ENCODE measurements around the gene MEIS1. TPM values are rescaled to one million over a fixed set of nuclear protein-coding genes. Genes with fewer than 3 reads are reported as not detected.
"Not testable (repeated sequence)": the region's sequence is repeated elsewhere in the genome, so short reads cannot be mapped to it uniquely, and the experiment has no call there.

Gene MEIS1
- polyA plus RNA-seq, result 10 to 100 TPM in 1 of 4 donors, 1 to 10 TPM in 3; 1.1 to 15.0 (median 5.6) TPM
- long read RNA-seq, donor 1, result 0 reads
- long read RNA-seq, donor 2, partial matches to known transcripts, result 7 of 9 reads
- long read RNA-seq, donor 2, other reads (novel, unspliced or antisense), result 0 of 9 reads
- long read RNA-seq, donor 3, full-length matches to known transcripts, result 2 of 23 reads
- long read RNA-seq, donor 3, partial matches to known transcripts, result 21 of 23 reads
- long read RNA-seq, donor 3, other reads (novel, unspliced or antisense), result 0 of 23 reads
- long read RNA-seq, donor 4, result 0 reads
- long read RNA-seq, donor 5, full-length matches to known transcripts, result 3 of 13 reads
- long read RNA-seq, donor 5, partial matches to known transcripts, result 10 of 13 reads
- long read RNA-seq, donor 5, other reads (novel, unspliced or antisense), result 0 of 13 reads
- long read RNA-seq, donor 6, full-length matches to known transcripts, result 2 of 13 reads
- long read RNA-seq, donor 6, partial matches to known transcripts, result 11 of 13 reads
- long read RNA-seq, donor 6, other reads (novel, unspliced or antisense), result 0 of 13 reads
- long read RNA-seq, donor 7, result 0 reads
- long read RNA-seq, donor 8, result 0 reads
- long read RNA-seq, donor 9, full-length matches to known transcripts, result 2 of 2 reads
- long read RNA-seq, donor 9, partial matches to known transcripts, result 0 of 2 reads
- long read RNA-seq, donor 9, other reads (novel, unspliced or antisense), result 0 of 2 reads
- long read RNA-seq, donor 10, full-length matches to known transcripts, result 18 of 103 reads
- long read RNA-seq, donor 10, partial matches to known transcripts, result 85 of 103 reads
- long read RNA-seq, donor 10, other reads (novel, unspliced or antisense), result 0 of 103 reads

DNA sequence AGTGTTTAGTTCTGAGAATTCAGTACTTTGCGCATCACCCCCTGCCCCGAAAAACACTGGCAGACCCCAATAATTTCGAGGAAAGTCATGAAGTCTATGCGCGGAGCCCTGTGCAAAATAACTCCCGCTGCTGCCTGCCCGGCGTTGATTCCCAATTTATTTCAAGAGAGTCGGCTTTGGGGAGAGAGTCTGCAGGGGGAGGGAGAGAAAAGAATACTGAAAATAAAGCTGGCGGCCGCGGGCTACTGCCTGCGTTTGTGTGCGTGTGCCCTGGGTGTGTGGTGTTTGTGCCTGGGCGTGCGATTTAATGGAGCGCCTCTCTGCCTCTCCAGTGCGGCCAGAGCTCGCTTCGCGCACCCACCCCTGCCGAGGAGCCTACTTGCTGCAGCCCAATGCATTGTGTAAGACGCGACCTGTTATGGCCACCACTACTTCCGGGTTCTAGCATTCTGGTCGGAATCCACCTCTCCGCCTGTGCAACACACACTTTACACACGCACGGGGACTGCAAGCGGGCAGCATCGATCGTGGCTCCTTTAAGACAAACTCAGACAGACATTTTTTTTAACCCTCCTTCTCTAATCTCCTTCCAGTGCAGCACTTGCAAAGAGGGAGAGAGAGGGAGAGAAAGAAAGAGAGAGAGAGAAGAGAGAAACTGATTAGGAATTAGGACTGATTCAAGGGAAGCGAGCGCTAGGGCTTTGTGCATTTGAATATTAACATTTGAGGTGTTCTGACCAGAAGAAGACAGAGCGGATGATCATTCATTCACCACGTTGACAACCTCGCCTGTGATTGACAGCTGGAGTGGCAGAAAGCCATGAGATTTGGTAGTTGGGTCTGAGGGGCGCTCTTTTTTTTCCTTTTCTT is at the start of gene MEIS1:
MEIS1 (plus strand) TSS at position 447 of the 870 bp plus-strand sequence. CDS start 732 bp downstream, outside the sequence.
- WGBS, 3 donors, result 0 to 1% (median 0%) methylated on average over 38 of the region's 38 CpGs
- H3K36me3 ChIP-seq (ENCODE audit: control insufficient read depth in 3 of 3, insufficient read depth in 2 of 3, low read depth in 1 of 3, low read length in 3 of 3), result peaks cover 0 to 14% (median 0%) of the 10 kb centered on the region in 3 donors
- H3K9me3 ChIP-seq (ENCODE audit: control insufficient read depth in 2 of 2, insufficient read depth in 1 of 2, low read depth in 1 of 2, low read length in 1 of 2), result no peaks in the 10 kb centered on the region
- peaks cover 0 to 25% (median 2%) of the 10 kb centered on the region in 3 donors for H3K4me1 ChIP-seq (ENCODE audit: control insufficient read depth in 3 of 3, insufficient read depth in 2 of 3, low read depth in 1 of 3, low read length in 2 of 3)
- H3K27me3 ChIP-seq (ENCODE audit: control insufficient read depth in 3 of 3, insufficient read depth in 3 of 3, low read length in 3 of 3), result peaks cover 3 to 52% (median 15%) of the 10 kb centered on the region in 3 donors
- peak within 1 kb of the TSS; percentile 35 to 96 (median 93) for H3K27ac ChIP-seq (ENCODE audit: low read depth in 1 of 3, low read length in 2 of 3)
- peak within 1 kb of the TSS; percentile 27 to 86 (median 50) for H3K4me3 ChIP-seq (ENCODE audit: low read depth in 1 of 3, low read length in 3 of 3)
- DNase-seq (peak; percentile 77 to 92), FAIRE-seq (no peak)

DNA sequence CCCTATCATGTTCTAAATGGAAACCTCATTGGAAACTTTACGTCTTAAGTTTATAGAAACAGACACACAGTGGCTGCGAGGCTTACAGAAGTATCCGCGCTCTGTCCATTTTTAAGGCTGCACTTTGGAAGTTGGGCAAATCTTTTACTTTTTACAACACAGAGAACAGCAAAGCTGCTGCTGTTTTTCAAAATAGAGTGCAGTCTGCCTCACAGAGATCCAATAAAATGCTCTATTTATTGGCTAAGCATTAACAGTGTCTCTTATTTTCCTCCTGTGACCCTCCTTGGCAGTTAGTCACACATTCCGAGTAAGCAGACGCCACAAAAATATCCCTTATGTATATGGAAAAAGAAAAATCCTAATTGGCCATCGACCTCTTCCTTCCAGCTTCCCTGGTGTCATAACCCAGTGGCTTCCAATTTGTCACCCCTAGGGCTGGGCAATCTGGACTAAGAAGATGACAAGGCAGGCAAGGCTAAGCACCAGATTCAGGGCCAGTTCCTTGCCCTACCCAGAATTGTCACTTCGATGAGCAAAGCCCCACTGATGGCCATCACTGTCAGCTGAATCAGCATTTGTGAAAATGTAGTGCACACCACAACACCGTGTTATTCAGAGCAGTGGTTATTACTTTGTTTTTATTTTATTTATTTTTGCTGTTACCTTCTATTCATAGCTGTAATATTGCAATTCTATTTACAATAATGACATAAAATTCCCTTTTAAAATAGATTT is 47.7 kb upstream of the MEIS1 start:
- DNase-seq (no peak), FAIRE-seq (no peak)
- H3K27ac ChIP-seq (ENCODE audit: low read depth in 1 of 3, low read length in 2 of 3), result no peak overlapping the region
- 63 to 78% (median 70%) methylated on average over 9 of the region's 9 CpGs for WGBS, 3 donors
- H3K9me3 ChIP-seq (ENCODE audit: control insufficient read depth in 2 of 2, insufficient read depth in 1 of 2, low read depth in 1 of 2, low read length in 1 of 2), result no peaks in the 10 kb centered on the region
- peaks cover 0 to 2% (median 0%) of the 10 kb centered on the region in 3 donors for H3K27me3 ChIP-seq (ENCODE audit: control insufficient read depth in 3 of 3, insufficient read depth in 3 of 3, low read length in 3 of 3)
- no peaks in the 10 kb centered on the region for H3K36me3 ChIP-seq (ENCODE audit: control insufficient read depth in 3 of 3, insufficient read depth in 2 of 3, low read depth in 1 of 3, low read length in 3 of 3)
- no peaks in the 10 kb centered on the region for H3K4me1 ChIP-seq (ENCODE audit: control insufficient read depth in 3 of 3, insufficient read depth in 2 of 3, low read depth in 1 of 3, low read length in 2 of 3)
- H3K4me3 ChIP-seq (ENCODE audit: low read depth in 1 of 3, low read length in 3 of 3), result no peak overlapping the region

- Histone ChIP-seq H3K4me1 (ENCODE audit: control insufficient read depth in 3 of 3, insufficient read depth in 2 of 3, low read depth in 1 of 3, low read length in 2 of 3) (no peaks in the 10 kb centered on the region), H3K27ac (ENCODE audit: low read depth in 1 of 3, low read length in 2 of 3) (no peak overlapping the region), H3K36me3 (ENCODE audit: control insufficient read depth in 3 of 3, insufficient read depth in 2 of 3, low read depth in 1 of 3, low read length in 3 of 3) (no peaks in the 10 kb centered on the region), H3K27me3 (ENCODE audit: control insufficient read depth in 3 of 3, insufficient read depth in 3 of 3, low read length in 3 of 3) (peaks cover 0 to 2% (median 0%) of the 10 kb centered on the region in 3 donors), H3K4me3 (ENCODE audit: low read depth in 1 of 3, low read length in 3 of 3) (no peak overlapping the region), H3K9me3 (ENCODE audit: control insufficient read depth in 2 of 2, insufficient read depth in 1 of 2, low read depth in 1 of 2, low read length in 1 of 2) (no peaks in the 10 kb centered on the region)
- 46 to 57% (median 48%) methylated on average over 3 of the region's 3 CpGs for WGBS, 3 donors
- no peak for DNase-seq
- no peak for FAIRE-seq
Measured at GRCh38 chr2:66389651-66390131, 45.2 kb upstream of the MEIS1 start.

DNA sequence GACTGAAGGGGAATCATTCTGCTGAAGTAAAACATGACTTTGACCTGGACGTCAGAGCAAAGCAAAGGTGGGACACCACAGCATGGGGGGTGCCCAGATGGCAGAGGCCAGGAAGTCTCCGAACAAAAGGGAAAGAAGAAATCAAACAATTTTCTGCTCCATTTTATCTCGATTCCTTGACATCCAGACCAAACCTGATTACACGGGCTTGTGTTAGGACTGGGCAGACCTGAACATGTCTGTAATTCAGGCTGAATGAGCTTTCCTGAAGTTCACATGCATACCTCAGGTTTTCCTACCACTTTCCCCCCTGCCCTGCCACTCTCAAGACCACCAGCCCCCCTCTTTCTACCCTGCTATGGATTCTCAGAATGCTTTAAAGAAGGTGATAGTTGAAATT is 44.8 kb upstream of the MEIS1 start:
- peaks cover 0 to 2% (median 0%) of the 10 kb centered on the region in 3 donors for H3K27me3 ChIP-seq (ENCODE audit: control insufficient read depth in 3 of 3, insufficient read depth in 3 of 3, low read length in 3 of 3)
- WGBS, 3 donors, result 80 to 88% (median 82%) methylated on average over 4 of the region's 4 CpGs
- no peaks in the 10 kb centered on the region for H3K36me3 ChIP-seq (ENCODE audit: control insufficient read depth in 3 of 3, insufficient read depth in 2 of 3, low read depth in 1 of 3, low read length in 3 of 3)
- no peaks in the 10 kb centered on the region for H3K4me1 ChIP-seq (ENCODE audit: control insufficient read depth in 3 of 3, insufficient read depth in 2 of 3, low read depth in 1 of 3, low read length in 2 of 3)
- H3K27ac ChIP-seq (ENCODE audit: low read depth in 1 of 3, low read length in 2 of 3), result no peak overlapping the region
- FAIRE-seq (no peak), DNase-seq (no peak)
- H3K4me3 ChIP-seq (ENCODE audit: low read depth in 1 of 3, low read length in 3 of 3), result no peak overlapping the region
- H3K9me3 ChIP-seq (ENCODE audit: control insufficient read depth in 2 of 2, insufficient read depth in 1 of 2, low read depth in 1 of 2, low read length in 1 of 2), result no peaks in the 10 kb centered on the region

DNA sequence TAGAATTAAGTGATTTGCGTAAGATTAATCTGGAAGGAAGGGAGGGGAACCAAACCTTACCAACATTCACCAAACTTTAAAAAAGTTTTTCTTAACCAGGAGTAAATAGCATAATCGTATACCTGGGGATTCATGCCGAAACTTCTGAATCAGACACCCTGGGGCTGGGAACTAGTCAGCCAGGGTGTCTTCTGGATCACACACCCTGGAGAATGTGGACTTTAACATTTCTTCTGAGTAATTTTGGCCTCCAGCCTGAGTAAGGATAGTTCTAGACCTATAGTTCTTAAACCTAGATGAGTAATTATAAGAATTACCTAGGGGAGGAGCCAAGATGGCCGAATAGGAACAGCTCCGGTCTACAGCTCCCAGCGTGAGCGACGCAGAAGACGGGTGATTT is 44.1 kb upstream of the MEIS1 start:
- no peaks in the 10 kb centered on the region for H3K9me3 ChIP-seq (ENCODE audit: control insufficient read depth in 2 of 2, insufficient read depth in 1 of 2, low read depth in 1 of 2, low read length in 1 of 2)
- no peak overlapping the region for H3K27ac ChIP-seq (ENCODE audit: low read depth in 1 of 3, low read length in 2 of 3)
- H3K36me3 ChIP-seq (ENCODE audit: control insufficient read depth in 3 of 3, insufficient read depth in 2 of 3, low read depth in 1 of 3, low read length in 3 of 3), result no peaks in the 10 kb centered on the region
- no peaks in the 10 kb centered on the region for H3K4me1 ChIP-seq (ENCODE audit: control insufficient read depth in 3 of 3, insufficient read depth in 2 of 3, low read depth in 1 of 3, low read length in 2 of 3)
- no peak overlapping the region for H3K4me3 ChIP-seq (ENCODE audit: low read depth in 1 of 3, low read length in 3 of 3)
- 78 to 95% (median 91%) methylated on average over 7 to 9 of the region's 9 CpGs for WGBS, 3 donors
- FAIRE-seq, result no peak
- no peak for DNase-seq
- H3K27me3 ChIP-seq (ENCODE audit: control insufficient read depth in 3 of 3, insufficient read depth in 3 of 3, low read length in 3 of 3), result peaks cover 0 to 2% (median 0%) of the 10 kb centered on the region in 3 donors

DNA sequence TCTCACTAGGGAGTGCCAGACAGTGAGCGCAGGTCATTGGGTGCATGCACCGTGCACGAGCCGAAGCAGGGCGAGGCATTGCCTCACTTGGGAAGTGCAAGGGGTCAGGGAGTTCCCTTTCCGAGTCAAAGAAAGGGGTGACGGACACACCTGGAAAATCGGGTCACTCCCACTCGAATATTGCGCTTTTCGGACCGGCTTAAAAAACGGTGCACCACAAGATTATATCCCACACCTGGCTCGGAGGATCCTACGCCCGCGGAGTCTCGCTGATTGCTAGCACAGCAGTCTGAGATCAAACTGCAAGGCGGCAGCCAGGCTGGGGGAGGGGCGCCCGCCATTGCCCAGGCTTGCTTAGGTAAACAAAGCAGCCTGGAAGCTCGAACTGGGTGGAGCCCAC is 43.7 kb upstream of the MEIS1 start:
- FAIRE-seq, result not testable (repeated sequence)

DNA sequence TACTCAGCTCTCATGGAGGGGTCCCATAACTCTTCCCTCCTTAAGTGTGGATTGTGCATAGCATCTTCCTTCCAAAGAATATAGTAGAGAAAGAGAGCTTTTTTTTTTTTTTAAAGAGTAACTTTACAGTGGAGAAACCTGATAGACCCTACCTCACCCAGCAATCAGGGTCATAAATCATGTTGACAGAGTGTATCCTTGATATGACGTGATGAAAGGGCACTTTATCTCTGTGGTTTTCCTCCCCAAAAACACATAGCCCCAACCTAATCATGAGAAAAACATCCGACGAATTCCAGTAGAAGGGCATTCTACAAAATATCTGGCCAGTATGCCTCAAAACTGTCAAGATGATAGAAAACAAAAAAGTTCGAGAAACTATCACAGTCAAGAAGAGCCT is 29.5 kb upstream of the MEIS1 start:
- no peaks in the 10 kb centered on the region for H3K4me1 ChIP-seq (ENCODE audit: control insufficient read depth in 3 of 3, insufficient read depth in 2 of 3, low read depth in 1 of 3, low read length in 2 of 3)
- H3K27ac ChIP-seq (ENCODE audit: low read depth in 1 of 3, low read length in 2 of 3), result no peak overlapping the region
- no peak overlapping the region for H3K4me3 ChIP-seq (ENCODE audit: low read depth in 1 of 3, low read length in 3 of 3)
- H3K27me3 ChIP-seq (ENCODE audit: control insufficient read depth in 3 of 3, insufficient read depth in 3 of 3, low read length in 3 of 3), result no peaks in the 10 kb centered on the region
- H3K36me3 ChIP-seq (ENCODE audit: control insufficient read depth in 3 of 3, insufficient read depth in 2 of 3, low read depth in 1 of 3, low read length in 3 of 3), result no peaks in the 10 kb centered on the region
- WGBS, 3 donors, result 25 to 40% (median 28%) methylated on average over 4 of the region's 4 CpGs
- no peak for DNase-seq
- no peaks in the 10 kb centered on the region for H3K9me3 ChIP-seq (ENCODE audit: control insufficient read depth in 2 of 2, insufficient read depth in 1 of 2, low read depth in 1 of 2, low read length in 1 of 2)
- no peak for FAIRE-seq

More for the DNA sequence above, 43.7 kb upstream of the MEIS1 start:
- not testable (repeated sequence) for H3K36me3 ChIP-seq (ENCODE audit: control insufficient read depth in 3 of 3, insufficient read depth in 2 of 3, low read depth in 1 of 3, low read length in 3 of 3); DNase-seq; H3K4me1 ChIP-seq (ENCODE audit: control insufficient read depth in 3 of 3, insufficient read depth in 2 of 3, low read depth in 1 of 3, low read length in 2 of 3); H3K27ac ChIP-seq (ENCODE audit: low read depth in 1 of 3, low read length in 2 of 3); H3K9me3 ChIP-seq (ENCODE audit: control insufficient read depth in 2 of 2, insufficient read depth in 1 of 2, low read depth in 1 of 2, low read length in 1 of 2); H3K27me3 ChIP-seq (ENCODE audit: control insufficient read depth in 3 of 3, insufficient read depth in 3 of 3, low read length in 3 of 3); H3K4me3 ChIP-seq (ENCODE audit: low read depth in 1 of 3, low read length in 3 of 3)
- WGBS, 3 donors, result 72 to 87% (median 85%) methylated on average over 15 to 20 of the region's 22 CpGs
